ENCODE measurements around the gene SH3GL2.

Gene SH3GL2

DNA sequence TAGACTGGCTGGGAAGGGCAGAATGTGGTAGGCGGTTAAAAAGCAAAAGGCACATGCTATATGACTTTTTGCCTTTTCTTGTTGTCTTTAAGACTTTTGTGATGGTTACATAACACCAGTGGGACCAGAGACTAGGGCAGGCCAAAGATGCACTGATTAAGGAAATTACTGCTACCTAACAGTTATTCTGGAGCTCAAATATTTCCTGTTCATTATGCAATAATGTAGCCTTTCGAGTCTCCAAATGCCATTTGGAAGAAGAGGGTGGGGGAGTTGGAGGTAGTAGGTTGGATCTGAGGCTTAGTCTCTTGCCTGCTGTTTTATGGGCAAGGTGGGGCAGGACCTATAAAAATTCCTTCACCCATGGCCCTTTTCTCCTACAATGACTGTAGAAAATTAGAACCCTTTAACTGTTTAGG, 51.7 kb downstream of the SH3GL2 start:
- no peak for DNase-seq (ENCODE audit: low read depth)
- TF ChIP-seq, protein P1, sequence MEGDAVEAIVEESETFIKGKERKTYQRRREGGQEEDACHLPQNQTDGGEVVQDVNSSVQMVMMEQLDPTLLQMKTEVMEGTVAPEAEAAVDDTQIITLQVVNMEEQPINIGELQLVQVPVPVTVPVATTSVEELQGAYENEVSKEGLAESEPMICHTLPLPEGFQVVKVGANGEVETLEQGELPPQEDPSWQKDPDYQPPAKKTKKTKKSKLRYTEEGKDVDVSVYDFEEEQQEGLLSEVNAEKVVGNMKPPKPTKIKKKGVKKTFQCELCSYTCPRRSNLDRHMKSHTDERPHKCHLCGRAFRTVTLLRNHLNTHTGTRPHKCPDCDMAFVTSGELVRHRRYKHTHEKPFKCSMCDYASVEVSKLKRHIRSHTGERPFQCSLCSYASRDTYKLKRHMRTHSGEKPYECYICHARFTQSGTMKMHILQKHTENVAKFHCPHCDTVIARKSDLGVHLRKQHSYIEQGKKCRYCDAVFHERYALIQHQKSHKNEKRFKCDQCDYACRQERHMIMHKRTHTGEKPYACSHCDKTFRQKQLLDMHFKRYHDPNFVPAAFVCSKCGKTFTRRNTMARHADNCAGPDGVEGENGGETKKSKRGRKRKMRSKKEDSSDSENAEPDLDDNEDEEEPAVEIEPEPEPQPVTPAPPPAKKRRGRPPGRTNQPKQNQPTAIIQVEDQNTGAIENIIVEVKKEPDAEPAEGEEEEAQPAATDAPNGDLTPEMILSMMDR (conservative IDR thresholded peaks at IDR 0.05; ENCODE audit: low read depth, low read length): no peak
- H3K4me3 ChIP-seq (ENCODE audit: low read length): no peak overlapping the region

DNA sequence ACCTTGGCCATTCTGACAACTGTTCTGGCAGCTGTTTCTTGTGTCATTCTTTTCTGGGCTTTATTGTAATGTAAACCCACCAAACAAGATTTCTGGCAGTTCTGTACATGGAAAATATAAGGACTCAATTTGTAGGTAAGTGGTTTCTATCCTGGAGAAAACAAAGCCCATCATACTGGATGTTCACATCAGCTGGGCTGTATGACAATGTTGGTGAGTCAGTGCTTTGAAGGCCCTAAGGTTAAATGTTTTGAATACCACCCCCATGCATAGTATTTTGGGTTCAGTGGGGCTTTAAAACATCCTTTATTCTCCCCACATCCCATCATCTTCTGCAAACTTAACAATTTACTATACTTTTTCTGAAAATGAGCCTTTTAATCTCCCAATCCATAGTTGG, 52.5 kb downstream of the SH3GL2 start:
- no peak for DNase-seq (ENCODE audit: low read depth)

DNA sequence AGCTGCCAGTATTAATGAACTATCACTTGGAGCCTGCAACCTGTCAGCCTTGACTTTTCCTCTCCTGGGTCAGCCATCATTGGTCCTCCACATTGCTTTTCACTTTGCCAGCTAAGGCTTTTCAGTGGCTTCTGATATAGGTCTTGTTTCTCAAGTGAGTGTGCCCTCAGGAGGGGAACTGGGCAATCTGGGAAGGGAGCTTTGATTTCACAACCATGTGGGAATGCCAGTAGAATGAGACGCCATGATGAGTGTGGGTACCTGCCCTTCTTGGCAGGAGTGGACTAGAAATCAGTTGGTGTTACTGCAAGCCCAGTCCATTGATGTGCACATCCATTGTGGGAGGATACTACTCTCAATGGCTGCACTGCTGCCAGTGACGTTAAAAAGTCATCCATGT, 54.1 kb downstream of the SH3GL2 start:
- TF ChIP-seq, protein P1 (conservative IDR thresholded peaks at IDR 0.05; ENCODE audit: low read depth, low read length): no peak
- no peak for DNase-seq (ENCODE audit: low read depth)
- no peak overlapping the region for H3K4me3 ChIP-seq (ENCODE audit: low read length)

More for the DNA sequence above, 52.5 kb downstream of the SH3GL2 start:
- TF ChIP-seq, protein P1 (conservative IDR thresholded peaks at IDR 0.05; ENCODE audit: low read depth, low read length): no peak
- no peak overlapping the region for H3K4me3 ChIP-seq (ENCODE audit: low read length)

DNA sequence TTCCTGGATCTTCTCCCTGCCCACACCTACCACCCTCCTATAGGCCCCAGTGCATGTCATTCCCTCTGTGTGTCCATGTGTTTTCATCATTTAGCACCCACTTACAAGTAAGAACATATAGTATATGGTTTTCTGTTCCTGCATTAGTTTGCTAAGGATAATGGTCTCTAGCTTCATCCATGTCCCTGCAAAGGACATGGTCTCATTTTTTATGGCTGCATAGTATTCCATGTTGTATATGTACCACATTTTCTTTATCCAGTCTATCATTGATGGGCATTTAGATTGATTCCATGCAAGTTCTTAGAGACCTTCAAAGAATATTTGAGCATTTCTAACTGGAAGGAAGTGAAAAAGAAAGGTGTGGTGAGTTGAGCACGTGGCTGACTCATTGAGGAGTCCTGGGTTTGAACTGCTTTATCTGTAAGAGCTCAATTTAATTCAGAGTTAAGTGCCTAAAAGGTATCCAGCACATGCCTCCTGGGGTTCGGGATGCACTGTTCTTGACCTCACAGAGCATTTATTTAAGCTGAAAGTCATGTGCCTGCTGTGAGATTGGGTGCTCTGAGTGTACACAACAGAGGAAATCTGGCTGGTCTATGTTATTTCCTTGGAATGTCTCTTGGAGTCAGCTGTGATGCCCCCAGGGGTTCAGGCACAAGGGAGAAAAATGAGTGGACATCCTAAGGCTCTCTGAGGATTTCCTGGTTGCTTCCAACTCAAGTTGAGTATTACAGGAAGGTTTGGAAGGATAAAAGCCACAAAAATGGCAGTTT, 56.4 kb downstream of the SH3GL2 start:
- TF ChIP-seq, protein P1 (conservative IDR thresholded peaks at IDR 0.05; ENCODE audit: low read depth, low read length): no peak
- DNase-seq (ENCODE audit: low read depth): no peak
- no peak overlapping the region for H3K4me3 ChIP-seq (ENCODE audit: low read length)

DNA sequence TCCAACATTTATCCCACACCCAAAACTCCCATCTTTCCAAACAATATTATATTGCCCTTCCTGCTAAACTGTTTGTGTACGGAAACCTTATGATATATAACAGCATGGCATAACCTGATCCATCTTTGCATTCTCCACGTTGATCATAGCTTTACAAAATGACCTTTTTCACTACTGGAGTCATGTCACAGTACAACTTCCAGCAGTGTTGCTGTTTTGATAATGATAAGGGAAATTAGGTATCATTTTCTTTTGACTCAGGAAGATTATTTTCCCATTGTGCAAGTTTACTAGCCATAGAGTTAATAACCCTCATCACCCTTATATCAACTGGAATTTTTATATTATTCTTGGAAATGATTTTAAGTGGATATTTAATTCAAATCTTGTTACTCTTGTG, 57.5 kb downstream of the SH3GL2 start:
- H3K4me3 ChIP-seq (ENCODE audit: low read length): no peak overlapping the region
- no peak for DNase-seq (ENCODE audit: low read depth)
- TF ChIP-seq, protein P1 (conservative IDR thresholded peaks at IDR 0.05; ENCODE audit: low read depth, low read length): no peak

DNA sequence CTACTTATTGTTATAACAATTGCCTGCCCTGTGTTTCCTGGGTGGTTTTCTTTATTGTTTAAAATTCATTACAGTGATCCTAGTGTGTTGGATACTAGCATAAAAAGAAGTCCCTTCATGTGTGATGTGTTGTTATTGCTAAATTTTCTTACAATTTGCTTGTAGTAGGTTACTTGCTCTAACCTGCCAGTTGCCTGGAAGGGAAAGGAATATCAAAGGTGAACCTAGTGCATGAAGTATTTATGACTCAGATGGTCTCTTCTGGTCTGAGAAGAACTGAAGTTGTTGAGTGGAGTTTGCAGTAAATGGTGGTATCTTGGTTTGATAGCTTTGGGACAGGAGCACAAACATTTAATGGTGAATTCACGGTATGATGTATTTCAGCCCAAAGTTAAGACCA, 58.0 kb downstream of the SH3GL2 start:
- no peak for DNase-seq (ENCODE audit: low read depth)
- TF ChIP-seq, protein P1 (conservative IDR thresholded peaks at IDR 0.05; ENCODE audit: low read depth, low read length): no peak
- H3K4me3 ChIP-seq (ENCODE audit: low read length): no peak overlapping the region

DNA sequence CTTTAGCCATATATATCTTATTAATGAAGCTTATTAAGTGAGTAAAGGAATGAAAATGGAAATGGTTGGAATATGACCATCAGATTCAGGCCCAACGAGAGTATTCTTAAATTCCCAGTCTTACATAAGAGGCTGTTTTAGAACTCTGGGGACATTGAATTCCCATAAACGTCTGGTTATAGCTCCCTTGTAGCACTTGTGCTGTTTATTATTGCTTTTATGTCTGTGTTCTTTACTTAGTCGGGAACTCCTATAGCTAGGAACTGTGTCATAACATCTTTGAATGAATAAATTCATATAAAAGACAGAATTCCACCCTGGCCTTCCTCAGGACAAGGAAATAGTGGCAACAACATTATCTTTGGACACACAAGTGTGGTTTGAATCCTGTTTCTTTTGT, 58.4 kb downstream of the SH3GL2 start:
- no peak for DNase-seq (ENCODE audit: low read depth)
- TF ChIP-seq, protein P1 (conservative IDR thresholded peaks at IDR 0.05; ENCODE audit: low read depth, low read length): no peak
- no peak overlapping the region for H3K4me3 ChIP-seq (ENCODE audit: low read length)

Data from retinal pigment epithelial cell (primary cell).